Ammon's horn (tissue), 1 donor: Measurements from ENCODE around the gene RREB1.

Experiments
- DNase-seq: peaks from one replicate; pipeline ENCODE4 v3.0.0-alpha.2; 2016; ENCODE audit warnings: low spot score

The RREB1 gene

DNA sequence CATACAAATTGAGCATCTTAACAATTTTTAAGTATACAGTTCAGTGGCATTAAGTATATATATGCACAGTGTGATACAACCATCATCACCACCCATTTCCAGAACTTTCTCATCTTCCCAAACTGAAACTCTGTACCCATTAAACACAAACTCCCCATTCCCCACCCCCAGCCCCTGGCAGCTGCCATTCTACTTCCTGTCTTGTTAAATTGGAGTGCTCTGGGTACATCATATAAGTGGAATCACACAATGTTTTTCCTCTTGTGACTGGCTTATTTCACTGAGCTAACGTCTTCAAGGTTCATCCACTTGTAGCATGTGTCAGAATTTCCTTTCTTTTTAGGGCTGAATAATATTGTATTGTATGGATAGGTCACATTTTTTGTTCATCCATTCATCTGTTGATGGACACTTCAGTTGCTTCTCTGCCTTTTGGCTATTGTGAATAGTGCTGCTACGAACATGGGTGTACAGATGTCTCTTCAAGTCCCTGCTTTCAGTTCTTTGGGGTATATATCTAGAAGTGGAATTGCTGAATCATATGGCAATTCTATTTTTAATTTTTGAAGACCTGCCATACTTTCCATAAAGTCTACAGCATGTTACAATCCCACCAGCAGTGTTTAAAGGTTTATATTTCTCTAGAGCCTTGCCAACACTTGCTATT is 19.6 kb upstream of the RREB1 start:
- DNase-seq: no peak

DNA sequence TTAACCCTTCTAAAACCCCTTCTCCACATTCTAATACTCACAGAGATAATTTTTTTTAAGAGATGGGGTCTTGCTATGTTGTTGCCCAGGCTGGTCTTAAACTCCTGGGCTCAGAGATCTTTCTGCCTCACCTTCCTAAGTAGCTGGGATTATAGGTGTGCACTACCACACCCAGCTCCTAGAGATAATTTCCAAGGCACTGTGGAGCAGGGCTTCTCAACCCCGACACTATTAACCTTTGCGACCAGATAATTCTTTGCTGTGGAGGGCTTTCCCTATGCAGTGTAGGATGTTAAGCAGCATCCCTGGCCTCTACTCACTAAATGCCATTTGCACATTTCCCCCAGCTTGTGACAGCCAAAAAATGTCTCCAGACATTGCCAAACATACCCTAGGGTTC is 8.8 kb upstream of the RREB1 start:
- DNase-seq: no peak

DNA sequence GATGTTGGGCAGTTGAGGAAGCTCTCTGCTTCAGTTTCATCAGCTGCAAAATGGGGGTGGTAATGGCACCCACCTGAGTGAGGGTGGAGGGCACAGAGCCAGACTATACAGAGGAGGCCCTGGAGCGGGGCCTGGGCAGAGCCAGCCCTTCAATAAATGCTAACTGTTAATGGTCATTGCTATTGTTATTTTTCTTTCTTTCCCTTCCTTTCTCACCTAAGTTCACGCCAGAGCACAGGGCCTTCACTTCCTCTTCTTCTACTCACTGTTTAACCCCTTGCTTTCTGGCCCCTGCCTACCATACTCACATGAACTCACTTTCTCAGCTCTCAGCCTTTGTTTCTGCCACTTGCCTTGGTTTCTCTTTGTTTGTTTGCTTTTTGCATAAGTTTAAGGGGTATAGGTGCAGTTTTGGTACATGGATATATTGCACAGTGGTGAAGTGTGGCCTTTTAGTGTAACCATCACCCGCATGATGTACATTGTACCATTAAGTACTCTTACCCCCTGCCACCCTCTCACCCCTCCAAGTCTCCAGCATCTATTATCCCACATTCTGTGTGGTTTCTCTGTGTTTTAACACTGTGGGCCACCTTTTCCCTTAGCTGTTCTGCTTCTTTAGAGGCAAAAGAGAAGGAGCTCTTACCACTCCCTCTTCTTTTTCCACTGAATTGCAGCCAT is 7.5 kb upstream of the RREB1 start:
- DNase-seq: no peak

DNA sequence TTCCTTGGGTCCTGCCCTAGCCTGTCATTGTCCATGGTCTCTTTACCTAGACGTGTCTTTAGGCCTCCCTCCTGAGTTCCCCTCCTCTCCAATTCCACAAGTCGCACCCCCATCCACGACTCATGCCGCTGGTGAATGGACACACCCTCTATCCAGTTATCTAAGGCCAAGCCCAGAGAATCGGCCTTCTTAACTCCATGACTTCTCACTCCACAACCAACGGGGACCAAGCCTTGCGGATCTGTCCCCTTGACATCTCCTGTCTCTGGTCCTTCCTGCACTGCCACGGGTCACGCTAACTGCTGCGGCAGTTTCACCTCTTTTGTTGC is 7.0 kb upstream of the RREB1 start:
- no peak for DNase-seq

DNA sequence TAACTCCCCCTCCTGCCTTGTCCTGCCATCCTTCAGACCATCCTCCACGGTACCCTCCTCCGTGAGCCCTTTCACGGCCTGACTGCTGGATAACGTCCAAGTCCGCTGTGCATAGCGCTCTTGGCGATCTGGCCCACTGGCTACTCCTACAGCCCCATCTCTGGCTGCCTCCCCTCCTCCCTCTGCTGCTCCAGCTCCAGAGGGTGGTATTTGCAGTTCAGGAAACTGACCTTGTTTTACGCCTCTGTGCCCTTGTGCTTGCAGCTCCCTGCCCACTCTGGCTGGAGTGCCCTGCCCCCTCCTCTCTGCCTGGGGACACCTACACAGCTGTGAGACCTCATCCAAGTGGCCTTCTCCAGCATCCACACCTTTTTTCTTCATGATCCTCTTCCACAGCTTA is 6.5 kb upstream of the RREB1 start:
- no peak for DNase-seq

DNA sequence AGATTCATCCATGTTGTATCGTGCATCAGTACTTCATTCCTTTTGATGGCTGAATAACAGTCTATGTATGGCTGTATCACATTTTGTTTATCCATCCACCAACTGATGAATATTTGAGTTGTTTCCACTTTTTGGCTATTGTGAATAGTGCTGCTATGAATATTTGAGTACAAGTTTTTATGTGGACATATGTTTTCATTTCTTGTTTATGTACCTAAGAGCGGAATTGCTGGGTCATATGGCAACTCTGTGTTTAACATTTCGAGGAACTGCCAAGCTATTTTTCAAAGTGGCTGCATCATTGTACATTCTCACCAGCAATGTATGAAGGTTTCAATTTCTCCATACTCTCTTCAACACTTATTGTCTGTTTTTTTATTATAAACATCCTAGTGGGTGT is 3.0 kb upstream of the RREB1 start:
- no peak for DNase-seq

DNA sequence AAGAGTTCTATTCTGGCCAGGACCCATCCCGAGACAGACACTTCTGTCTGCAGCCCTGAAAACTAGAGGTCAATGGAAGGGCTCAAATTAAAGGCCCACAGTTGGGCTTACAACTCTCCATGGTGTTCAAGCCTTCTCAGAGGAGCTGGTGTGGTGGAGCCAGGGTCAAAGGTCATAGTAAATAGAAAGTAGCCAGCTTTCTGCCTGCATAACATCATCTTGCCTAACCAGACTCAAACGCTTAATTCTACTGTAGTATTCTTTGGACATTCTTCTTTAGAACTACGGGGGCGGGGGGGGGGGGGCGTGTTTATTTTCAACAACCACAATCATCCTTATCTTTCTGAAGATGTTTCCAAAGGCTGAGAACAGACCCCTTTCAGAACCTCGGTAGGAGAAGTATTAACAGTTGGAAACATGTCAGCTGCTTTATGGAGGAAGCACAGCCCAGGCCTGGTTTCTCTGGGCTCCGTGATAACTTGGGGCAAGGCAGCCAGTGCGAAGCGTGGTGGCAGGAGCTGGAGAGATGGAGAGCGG is 1.5 kb upstream of the RREB1 start:
- no peak for DNase-seq

DNA sequence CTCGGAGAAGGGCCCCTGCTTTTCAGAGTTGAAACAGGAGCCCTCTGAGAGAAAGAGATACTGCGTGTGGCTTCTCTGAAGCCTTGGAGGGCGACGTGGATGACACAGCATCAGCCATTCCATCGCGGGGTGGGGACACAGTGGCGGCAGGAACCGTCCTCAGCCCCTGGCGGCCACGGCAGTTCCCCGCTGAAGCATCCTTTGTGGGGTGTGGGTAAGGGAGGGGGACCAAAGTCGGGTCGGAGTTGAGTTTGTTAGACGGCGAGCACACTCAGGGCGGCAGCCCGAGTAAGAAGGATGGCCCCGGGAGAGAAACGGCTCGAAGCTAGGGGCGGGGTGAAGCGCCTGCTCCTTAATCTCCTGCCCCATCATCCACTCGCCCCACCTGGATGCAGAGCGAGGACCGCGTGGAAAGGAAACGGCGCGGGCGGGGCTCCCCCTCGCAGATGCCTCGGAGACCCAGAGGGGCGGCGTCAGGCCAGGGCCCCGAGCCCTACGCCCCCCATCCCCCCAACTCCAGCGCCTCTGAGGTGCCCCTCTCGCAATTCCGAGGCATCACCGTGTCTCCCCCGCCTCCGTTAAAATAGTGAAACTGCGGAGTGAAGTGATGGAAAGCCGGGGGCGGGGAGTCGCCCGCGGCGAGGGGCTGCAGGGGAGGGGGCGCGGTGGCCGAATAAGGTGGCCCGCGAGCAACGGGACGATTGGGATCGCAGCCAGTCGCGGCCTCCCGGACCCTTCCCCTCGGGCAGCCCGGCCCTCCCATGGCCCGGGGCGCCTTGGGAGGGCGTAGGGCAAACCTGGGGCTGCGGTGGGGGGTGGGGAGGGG is 796 bp upstream of the RREB1 start:
- DNase-seq: no peak

DNA sequence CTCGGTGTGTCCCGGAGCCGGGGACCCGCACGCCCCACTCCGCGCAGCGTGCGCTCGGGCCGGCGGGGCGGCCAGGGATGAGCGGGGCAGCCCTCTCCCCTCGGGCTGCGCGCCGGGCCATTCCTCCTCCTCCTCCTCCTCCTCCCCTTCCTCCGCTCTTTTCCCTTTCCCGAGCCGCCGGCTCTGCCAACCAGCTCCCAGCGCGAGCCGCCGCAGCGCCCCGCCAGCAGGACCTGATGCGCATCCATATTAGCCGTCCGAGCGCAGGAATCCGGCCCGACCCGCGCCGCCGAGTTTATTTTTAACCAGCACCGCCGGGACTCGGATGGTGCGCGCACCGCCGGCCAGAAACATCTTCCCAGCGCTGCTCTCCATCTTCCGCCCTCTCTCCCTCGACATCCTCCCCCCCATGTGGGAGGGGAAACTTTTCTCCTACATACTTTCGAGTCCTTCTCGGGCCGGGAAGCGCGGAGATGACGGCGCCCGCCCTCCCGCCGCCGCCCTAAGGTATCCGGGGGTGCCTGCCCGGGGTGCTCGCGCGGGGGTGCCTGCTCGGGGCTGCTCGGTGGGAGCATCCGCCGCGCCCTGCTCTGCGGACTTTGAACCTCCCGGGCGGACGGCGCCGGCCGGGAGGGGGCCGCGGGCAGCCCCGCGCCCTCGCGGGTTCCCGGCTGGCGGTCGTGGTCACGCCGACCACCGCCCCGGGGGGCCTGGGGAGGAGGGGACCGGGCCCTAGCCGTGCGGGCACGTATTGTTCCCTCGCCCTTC is 619 bp downstream of the RREB1 start:
- DNase-seq: no peak

DNA sequence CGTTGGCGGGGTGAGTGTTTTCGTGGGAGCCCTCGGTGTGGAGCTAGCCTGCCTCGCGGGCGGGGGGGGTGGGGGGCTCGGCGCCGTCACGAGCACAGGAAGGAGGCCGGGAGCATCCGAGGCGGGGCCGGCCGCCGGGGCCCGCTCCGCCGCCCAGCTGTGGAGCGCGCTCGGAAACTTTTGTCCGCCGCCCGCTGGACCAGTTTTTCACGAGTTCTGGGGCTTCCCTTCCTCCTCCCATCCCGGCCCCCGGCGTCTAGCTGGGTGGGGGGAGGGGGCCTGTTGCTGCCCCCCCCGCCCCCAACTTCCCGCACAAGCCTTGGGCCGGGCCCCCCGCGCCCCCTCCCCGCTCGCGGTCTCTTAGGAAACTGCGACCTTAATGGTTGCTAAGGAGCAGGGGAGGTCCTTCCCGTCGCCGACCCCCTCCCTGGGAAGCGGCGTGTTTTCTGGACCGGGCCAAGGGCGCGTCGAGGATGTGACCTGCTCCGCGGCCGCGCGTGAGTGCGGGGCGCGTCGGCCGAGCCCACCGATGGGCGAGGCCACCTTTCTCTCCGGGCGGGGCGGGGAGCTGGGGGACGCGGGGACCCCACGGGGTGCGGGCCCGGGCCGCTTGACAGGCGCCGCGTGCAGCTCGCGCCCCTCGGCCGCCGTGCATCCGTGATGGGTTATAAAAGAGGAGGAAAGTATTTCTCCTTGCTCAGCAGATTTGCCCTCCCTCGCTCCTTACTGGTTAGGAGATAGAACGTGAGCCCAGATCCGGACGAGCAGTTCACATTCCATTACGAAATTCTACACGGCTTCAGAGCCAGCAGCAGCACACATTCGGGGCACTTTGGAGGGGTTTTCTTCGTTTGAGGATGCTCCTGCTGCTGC is 1.4 kb downstream of the RREB1 start:
- DNase-seq: no peak

DNA sequence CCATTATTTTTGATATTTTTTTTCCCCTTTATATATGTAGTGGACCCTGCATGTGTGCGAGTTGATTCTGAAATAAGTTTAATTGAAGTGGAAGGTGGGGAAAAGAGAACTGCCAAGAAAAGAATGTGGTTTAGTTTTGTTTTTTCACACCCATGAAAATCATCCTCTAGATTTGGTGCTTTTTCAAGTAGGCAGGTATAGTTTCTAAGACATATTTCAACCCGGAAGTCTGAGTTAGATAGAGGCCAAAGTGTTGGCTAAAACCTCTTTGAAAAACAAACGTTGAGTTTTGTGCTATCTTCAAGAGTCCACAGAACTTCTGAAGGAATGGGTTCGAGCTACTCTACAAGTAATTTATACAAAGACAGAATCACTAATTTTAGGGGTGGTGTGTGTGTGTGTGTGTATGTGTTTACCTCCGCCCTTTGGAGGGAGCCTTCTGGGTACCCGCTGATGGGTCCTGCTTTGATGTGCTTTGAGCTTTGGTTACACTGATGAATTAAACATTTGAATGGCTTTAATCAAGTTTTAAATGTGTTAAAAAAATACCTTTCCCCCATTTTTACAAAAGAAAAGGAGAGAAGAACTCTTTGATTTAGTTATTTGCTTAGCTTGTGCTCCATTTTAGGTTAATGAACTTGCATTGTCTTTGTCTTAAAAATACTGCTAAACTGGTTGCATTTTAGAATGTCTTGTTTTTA is 2.5 kb downstream of the RREB1 start:
- no peak for DNase-seq

DNA sequence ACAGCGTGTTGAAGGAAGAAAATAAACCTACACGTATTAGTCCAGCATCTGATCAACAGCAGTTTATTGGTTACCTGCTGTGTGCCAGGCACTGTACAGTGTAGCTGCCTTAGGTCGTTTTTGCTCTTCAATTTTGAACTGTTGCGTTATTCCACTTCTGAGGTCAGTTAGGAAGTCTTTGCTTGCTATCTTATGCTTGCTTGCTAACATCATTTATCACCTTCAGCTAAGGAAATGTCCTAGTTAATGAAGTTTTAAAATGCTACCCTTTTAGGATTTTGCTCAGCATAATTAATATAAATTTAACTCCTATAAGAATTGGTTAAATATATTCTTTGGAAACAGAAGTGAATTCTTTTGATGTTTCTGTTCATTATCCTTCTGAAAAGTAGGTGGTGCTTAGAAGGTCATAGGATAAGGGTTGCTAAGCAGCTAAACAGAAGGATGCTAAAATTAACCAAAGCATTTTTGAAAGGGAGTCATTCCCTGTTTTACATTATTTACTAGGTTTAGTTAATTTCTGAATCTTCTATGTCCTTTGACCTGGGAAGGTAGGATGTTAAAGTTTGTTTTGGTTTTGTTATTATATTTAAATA is 3.4 kb downstream of the RREB1 start:
- no peak for DNase-seq

DNA sequence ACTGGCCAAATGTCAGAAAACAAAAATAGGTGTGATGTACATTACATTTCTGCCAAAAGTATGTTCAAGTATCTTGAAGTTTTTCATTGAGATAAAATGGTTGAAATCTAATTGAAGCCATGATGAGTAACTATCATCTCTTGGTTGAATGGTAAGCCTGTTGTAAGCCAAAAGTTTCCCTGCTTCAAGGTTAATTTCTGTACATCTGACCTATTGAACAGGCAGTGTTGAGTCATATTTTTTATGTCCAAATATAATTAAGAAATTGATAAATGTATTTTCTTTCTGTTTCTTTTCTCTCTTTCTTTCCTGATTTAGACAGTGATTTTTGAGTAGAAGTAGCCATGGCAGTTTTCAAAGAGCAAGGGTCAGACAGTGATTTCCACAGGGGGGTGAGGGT is 4.4 kb downstream of the RREB1 start:
- DNase-seq: no peak

DNA sequence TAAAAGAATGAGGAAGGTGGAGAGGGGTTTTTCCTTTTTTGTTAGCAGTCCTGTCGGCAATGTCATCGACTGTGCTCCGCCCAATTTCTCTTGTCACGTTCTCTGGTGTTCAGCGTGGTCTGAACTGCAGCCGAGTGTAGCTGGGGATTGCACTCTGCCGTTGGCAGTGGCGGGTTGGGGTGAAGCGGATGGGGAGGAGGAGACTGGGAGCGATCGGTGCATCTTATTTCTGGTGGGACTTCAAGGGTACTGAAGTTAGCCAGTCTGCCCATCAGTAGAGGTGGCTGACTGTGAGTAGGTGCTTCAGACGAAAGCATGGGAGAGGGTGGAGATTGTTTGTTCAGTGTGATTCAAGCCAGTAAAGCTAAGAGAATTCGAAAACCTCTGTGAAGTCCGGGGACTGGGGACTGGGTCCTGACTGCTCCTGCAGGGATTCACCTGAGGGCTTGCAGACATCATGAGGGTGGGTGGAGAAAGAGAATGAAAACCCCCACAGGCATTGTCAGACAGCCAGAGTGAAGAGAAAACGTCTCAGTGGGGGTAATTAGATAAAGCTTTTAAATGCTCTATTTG is 5.1 kb downstream of the RREB1 start:
- DNase-seq: no peak

DNA sequence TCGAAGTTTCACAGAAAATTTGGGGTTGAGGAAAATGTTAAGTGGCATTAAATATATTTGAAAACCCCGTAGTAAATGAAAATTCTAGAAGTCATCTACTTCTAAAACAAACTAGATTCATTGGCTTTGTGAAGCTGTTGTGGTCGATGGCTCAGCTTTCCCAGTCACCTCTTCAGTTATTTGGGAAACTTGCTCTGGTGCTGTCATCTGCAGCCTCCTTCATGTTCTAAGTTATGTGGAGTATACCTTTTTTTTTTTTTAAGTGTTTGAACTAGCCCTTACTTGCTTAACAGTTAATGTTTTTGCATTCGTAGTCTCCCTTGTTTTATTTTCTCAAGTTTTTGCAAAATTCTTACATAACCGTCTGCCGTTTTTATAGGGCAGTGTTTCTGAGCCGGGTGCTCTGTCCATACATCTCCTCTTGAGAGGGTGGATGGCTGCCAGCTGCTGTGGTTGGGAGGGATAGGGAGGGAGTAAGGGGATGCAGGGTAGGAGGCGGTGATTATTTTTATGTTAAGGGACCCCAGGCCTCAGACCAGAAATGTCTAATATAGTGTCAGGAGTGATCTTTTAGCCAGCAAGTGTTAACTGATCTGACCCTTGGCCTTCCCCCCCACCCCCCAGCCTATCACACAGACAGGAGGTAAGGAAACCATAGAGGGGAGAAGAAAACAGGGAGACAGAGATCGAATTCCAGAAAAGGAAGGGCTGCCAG is 7.1 kb downstream of the RREB1 start:
- DNase-seq: no peak

DNA sequence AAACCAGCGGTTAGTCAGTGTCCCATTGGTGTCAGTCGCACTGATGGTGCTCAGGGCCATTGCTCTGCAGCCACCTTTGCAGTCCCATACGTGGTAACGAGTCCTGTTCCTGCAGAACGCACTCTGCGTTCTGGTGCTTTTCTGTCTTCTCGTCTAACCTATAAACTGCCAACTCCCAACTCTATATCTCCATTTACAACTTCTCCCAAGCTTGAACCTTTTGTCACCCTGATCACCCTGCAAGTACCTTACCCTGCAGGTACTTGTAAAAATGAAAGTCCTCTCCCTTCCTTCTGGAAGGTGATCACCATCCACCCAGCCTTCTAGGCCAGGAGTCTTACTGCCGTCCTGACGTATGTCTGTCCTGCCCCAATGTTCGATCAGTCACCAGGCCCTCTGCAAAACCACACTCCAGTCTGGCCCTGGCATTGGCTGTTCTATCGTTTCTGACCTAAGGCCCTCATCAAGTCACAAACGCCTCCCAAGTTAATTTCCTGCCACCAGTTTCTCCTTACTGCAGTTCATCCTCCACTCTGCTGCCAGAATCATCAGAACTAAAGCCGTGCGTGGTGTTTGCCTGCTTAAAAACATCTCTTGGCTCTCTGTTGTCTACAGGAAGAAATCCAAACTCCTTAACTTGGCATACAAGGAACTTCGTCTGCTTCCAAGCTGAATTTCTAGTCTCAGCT is 7.9 kb downstream of the RREB1 start:
- DNase-seq: peak; percentile 35

DNA sequence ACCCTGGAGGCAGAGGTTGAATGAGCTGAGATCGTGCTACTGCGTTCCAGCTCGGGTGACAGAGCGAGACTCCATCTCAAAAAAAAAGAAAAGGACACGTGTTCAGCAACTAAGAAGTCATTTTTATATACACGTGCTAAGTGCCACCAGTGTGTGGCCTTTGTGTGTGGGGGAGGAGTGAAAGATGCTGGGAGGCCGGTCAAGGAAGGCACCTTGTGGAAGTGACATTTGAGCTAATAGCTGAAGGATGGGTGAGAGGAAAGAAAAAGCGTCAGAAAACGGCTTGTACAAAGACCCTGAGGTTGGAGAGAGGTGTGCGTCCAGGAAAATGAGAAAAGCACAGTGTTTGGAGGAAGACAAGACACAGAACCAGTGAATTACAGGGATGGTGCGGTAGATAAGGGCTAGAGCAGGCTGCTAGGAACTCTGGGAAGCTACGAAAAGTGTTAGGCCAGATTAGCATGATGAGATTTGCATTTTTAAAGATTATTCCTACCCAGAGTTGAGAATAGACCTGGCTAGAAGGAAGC is 11.6 kb downstream of the RREB1 start:
- no peak for DNase-seq

DNA sequence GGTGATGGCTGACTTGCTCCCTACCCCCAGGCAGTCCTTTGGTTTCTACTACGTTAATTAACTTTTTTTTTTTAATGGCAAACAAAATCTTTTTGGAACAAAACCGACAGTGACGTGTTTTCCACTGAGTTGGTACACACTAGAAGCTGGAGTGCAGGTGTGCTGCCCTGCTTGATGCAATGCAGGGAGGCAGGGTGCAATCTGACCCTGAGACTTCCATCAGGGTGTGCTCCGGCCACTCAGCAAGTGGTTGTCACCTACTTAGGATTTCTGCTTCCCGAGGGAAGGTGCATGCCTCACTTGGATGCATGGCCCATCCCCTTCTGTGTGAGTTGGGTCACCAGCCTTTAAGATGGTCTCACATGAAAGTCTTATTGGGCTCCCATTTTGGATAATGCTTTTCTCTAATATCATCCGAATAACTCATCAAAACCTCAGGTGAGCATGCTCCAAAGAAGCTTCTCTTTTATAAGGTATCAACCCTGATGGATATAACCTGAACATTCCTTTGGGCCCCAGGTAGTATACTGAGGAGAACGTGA is 14.0 kb downstream of the RREB1 start:
- DNase-seq: no peak
